SK-N-SH (cell line): ENCODE results near the gene PCIF1. TPM values are rescaled to one million over a fixed set of nuclear protein-coding genes. Genes with fewer than 3 reads are reported as not detected.
"Not testable (repeated sequence)": the region's sequence is repeated elsewhere in the genome, so short reads cannot be mapped to it uniquely, and the experiment has no call there.

Source experiments
- CTCF ChIA-PET: fragments of 300-600, 350-600 bp; formaldehyde crosslinking; extraction: SDS; loops from one replicate; lab custom pipeline; 2021; lab: Yijun Ruan, JAX
- POLR2A ChIA-PET: fragments of 350-600 bp; sonication (Branson Sonifier 250); formaldehyde crosslinking; extraction: SDS; loops from one replicate; lab custom pipeline; 2020; ENCODE audit warnings: antibody characterized with exemption, inconsistent platforms; lab: Yijun Ruan, JAX
- DNase-seq: peaks from one replicate; pipeline ENCODE4 v3.0.0; 2012
- H2AFZ ChIP-seq: fragments of 200-600 bp; sonication (generic); 2 replicates; pipeline ENCODE4 v1.8.1; 2016; ENCODE audit warnings: antibody characterized with exemption, mild to moderate bottlenecking, low read depth
- H3F3A ChIP-seq: fragments of 200-600 bp; sonication (generic); replicated peaks from 2 replicates; pipeline ENCODE3; 2016; ENCODE audit warnings: antibody characterized with exemption, mild to moderate bottlenecking; ENCODE audit not compliant: insufficient read depth
- H3K27ac ChIP-seq, 2 experiments: fragments of 200-500 bp in 1 of 2; fragments of 200-600 bp in 1 of 2; sonication (Bioruptor generic) in 1 of 2; sonication (generic), shearing (Covaris generic) in 1 of 2; 2 replicates each; pipeline versions ENCODE4 v1.5.1 to v1.6.1; 2014 to 2016; ENCODE audit warnings: low read depth in 2 of 2, inconsistent platforms in 1 of 2, low read length in 1 of 2, mild to moderate bottlenecking in 1 of 2, mixed read lengths in 1 of 2
- H3K27me3 ChIP-seq: fragments of 200-600 bp; sonication (generic), shearing (Covaris generic); 2 replicates; pipeline ENCODE4 v1.6.1; 2016; ENCODE audit warnings: mixed run types; ENCODE audit not compliant: insufficient read depth
- H3K36me3 ChIP-seq, 2 experiments: fragments of 200-500 bp in 1 of 2; fragments of 200-600 bp in 1 of 2; sonication (Bioruptor generic) in 1 of 2; sonication (generic) in 1 of 2; replicated peaks in 1 of 2; 2 replicates each; pipeline versions ENCODE3 to v1.5.1; 2014 to 2016; ENCODE audit warnings: low read length in 1 of 2, mild to moderate bottlenecking in 1 of 2; ENCODE audit not compliant: insufficient read depth in 2 of 2, control insufficient read depth in 1 of 2
- H3K4me1 ChIP-seq, 2 experiments: fragments of 200-500 bp in 1 of 2; fragments of 200-600 bp in 1 of 2; sonication (Bioruptor generic) in 1 of 2; sonication (generic), shearing (Covaris generic) in 1 of 2; 2 replicates each; pipeline versions ENCODE4 v1.5.1 to v1.6.1; 2014 to 2016; ENCODE audit warnings: low read depth in 1 of 2, low read length in 1 of 2, mixed run types in 1 of 2; ENCODE audit not compliant: insufficient read depth in 2 of 2, control insufficient read depth in 1 of 2
- H3K4me2 ChIP-seq: fragments of 200-600 bp; sonication (generic), shearing (Covaris generic); 2 replicates; pipeline ENCODE4 v1.6.1; 2017; ENCODE audit warnings: mixed run types
- H3K4me3 ChIP-seq, 2 experiments: fragments of 200-500 bp in 1 of 2; fragments of 200-600 bp in 1 of 2; sonication (Bioruptor generic) in 1 of 2; sonication (generic), shearing (Covaris generic) in 1 of 2; 2 replicates each; pipeline versions ENCODE4 v1.5.1 to v1.8.1; 2014 to 2016; ENCODE audit warnings: low read depth in 2 of 2, inconsistent platforms in 1 of 2, low read length in 1 of 2, mild to moderate bottlenecking in 1 of 2, mixed read lengths in 1 of 2, moderate library complexity in 1 of 2
- H3K79me2 ChIP-seq: fragments of 200-600 bp; sonication (generic); 2 replicates; pipeline ENCODE4 v1.8.1; 2017; ENCODE audit warnings: mild to moderate bottlenecking; ENCODE audit not compliant: insufficient read depth
- H3K9ac ChIP-seq: fragments of 200-600 bp; sonication (generic); 2 replicates; pipeline ENCODE4 v1.6.1; 2017; ENCODE audit warnings: mixed run types
- H3K9me2 ChIP-seq: fragments of 200-600 bp; sonication (generic); 2 replicates; pipeline ENCODE4 v1.6.1; 2017; ENCODE audit warnings: mixed run types
- H3K9me3 ChIP-seq: fragments of 200-600 bp; sonication (generic); 2 replicates; pipeline ENCODE4 v1.6.1; 2017; ENCODE audit warnings: mixed run types, mild to moderate bottlenecking, moderate library complexity
- H4K20me1 ChIP-seq: fragments of 200-600 bp; sonication (generic); 2 replicates; pipeline ENCODE4 v1.6.1; 2017; ENCODE audit warnings: mild to moderate bottlenecking, mixed run types; ENCODE audit not compliant: insufficient read depth
- GATA2 ChIP-seq: sonication (generic); formaldehyde crosslinking; IDR thresholded peaks from 2 replicates; pipeline ENCODE4 v1.5.0; 2020; ENCODE audit warnings: mild to moderate bottlenecking, missing genetic modification reagents
- MEF2A ChIP-seq: IDR thresholded peaks from 2 replicates; pipeline ENCODE4 v1.4.0; 2012; ENCODE audit warnings: low read depth, borderline replicate concordance
- MXI1 ChIP-seq: IDR thresholded peaks from 2 replicates; pipeline ENCODE4 v1.6.1; 2012; ENCODE audit warnings: mild to moderate bottlenecking, low read depth, low read length, improper control_type of control experiment
- NFIC ChIP-seq: IDR thresholded peaks from 2 replicates; pipeline ENCODE4 v1.4.0; 2012; ENCODE audit warnings: borderline replicate concordance
- NRF1 ChIP-seq: IDR thresholded peaks from 2 replicates; pipeline ENCODE4 v1.6.1; 2012; ENCODE audit warnings: low read depth, mild to moderate bottlenecking, low read length
- RAD21 ChIP-seq: IDR thresholded peaks from 2 replicates; pipeline ENCODE4 v1.6.1; 2012; ENCODE audit warnings: mild to moderate bottlenecking, low read length
- RCOR1 ChIP-seq: fragments of 150-350 bp; IDR thresholded peaks from 2 replicates; pipeline ENCODE4 v1.6.1; 2017; ENCODE audit warnings: antibody characterized with exemption, low read length
- RFX5 ChIP-seq: IDR thresholded peaks from 2 replicates; pipeline ENCODE4 v1.6.1; 2012; ENCODE audit warnings: mild to moderate bottlenecking, improper control_type of control experiment, low read length
- SIN3A ChIP-seq: IDR thresholded peaks from 2 replicates; pipeline ENCODE4 v1.6.1; 2012; ENCODE audit warnings: low read depth, mild to moderate bottlenecking, low read length, moderate library complexity, borderline replicate concordance
- SMC3 ChIP-seq: IDR thresholded peaks from 2 replicates; pipeline ENCODE4 v1.6.1; 2012; ENCODE audit warnings: low read depth, low read length, improper control_type of control experiment
- USF1 ChIP-seq: IDR thresholded peaks from 2 replicates; pipeline ENCODE4 v1.4.0; 2012; ENCODE audit warnings: low read depth, borderline replicate concordance
- USF2 ChIP-seq: fragments of 150-350 bp; IDR thresholded peaks from 2 replicates; pipeline ENCODE4 v1.6.1; 2017; ENCODE audit warnings: antibody characterized with exemption, low read length, low read depth, borderline replicate concordance
- WGBS: methylation state at CpG from one replicate; pipeline ENCODE4 v1.1.6; 2017; ENCODE audit warnings: low lambda C conversion rate; 5-methylcytosine and 5-hydroxymethylcytosine counted together
- polyA plus RNA-seq, 3 experiments: library from polyadenylated mRNA; depleted of rRNA; stranded (reverse); fragments of >200 nt; gene quantifications; 2 replicates each; pipeline ENCODE4 v1.2.3, GENCODE V29; 2012
- TF ChIP-seq, protein P1 (sequence below): fragments of 150-350 bp; IDR thresholded peaks from 2 replicates; pipeline ENCODE4 v1.6.1; 2016; ENCODE audit warnings: mild to moderate bottlenecking, low read depth, low read length
- TF ChIP-seq, protein P2 (sequence below): fragments of 200-600 bp; sonication (generic); IDR thresholded peaks from 2 replicates; pipeline ENCODE4 v1.6.1; 2017; ENCODE audit warnings: antibody characterized with exemption, mild to moderate bottlenecking, moderate library complexity

The PCIF1 gene
- polyA plus RNA-seq, 1 of the 3 experiments (the other 2 are of a cell fraction): 23.1 TPM

DNA sequence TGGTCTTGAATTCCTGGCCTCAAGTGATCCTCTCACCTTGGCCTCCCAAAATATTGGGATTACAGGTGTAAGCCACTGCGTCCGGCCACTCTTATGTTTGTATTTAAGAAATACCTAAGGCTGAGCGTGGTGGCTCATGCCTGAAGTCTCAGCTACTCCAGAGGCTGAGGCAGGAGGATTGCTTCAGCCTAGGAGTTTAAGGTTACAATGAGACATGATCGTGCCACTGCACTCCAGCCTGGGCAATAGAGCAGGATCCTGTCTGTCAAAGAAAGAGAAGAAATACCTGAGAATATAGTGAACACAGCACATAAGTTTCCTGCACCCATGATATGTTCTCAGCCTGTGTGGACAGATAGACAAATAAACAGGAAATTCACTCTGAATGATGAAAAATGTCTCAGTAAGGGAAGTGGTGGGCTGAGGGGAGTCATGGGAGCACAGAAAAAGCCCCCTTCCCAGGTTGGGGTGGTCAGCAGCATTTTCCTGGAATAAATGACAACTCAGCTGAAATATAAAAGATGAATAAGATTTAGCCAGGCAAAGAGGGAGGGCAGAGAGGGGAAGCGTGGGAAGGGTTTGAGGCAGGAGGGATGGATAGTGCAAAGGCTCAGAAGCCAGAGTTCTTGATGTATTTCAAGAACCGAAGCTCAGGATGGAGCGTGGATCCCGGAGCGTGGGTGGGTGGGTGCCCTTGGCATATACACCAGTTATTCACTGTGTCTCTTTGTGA is 60.4 kb downstream of the PCIF1 start:
- Histone ChIP-seq H3K4me2 (no peak overlapping the region), H3K9ac (no peak overlapping the region), H3K4me1 (peaks cover 0 to 2% of the 10 kb centered on the region in 2 experiments; a peak in 2 of 4 replicates), H3K27me3 (no peaks in the 10 kb centered on the region), H2AFZ (no peak overlapping the region), H4K20me1 (no peaks in the 10 kb centered on the region), H3F3A (no peaks in the 10 kb centered on the region), H3K79me2 (no peaks in the 10 kb centered on the region), H3K4me3 (no peak overlapping the region), H3K9me2 (no peaks in the 10 kb centered on the region), H3K27ac (no peak overlapping the region), H3K36me3 (no peaks in the 10 kb centered on the region), H3K9me3 (no peaks in the 10 kb centered on the region)
- DNase-seq: no peak
- TF ChIP-seq RCOR1: no peak
- no peak for TF ChIP-seq MXI1
- TF ChIP-seq SMC3: no peak
- TF ChIP-seq SIN3A: no peak
- no peak for TF ChIP-seq NRF1
- TF ChIP-seq MEF2A: no peak
- TF ChIP-seq USF1: no peak
- no peak for TF ChIP-seq NFIC
- no peak for TF ChIP-seq RFX5
- TF ChIP-seq, protein P1, sequence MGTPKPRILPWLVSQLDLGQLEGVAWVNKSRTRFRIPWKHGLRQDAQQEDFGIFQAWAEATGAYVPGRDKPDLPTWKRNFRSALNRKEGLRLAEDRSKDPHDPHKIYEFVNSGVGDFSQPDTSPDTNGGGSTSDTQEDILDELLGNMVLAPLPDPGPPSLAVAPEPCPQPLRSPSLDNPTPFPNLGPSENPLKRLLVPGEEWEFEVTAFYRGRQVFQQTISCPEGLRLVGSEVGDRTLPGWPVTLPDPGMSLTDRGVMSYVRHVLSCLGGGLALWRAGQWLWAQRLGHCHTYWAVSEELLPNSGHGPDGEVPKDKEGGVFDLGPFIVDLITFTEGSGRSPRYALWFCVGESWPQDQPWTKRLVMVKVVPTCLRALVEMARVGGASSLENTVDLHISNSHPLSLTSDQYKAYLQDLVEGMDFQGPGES: no peak
- TF ChIP-seq USF2: no peak
- TF ChIP-seq, protein P2, sequence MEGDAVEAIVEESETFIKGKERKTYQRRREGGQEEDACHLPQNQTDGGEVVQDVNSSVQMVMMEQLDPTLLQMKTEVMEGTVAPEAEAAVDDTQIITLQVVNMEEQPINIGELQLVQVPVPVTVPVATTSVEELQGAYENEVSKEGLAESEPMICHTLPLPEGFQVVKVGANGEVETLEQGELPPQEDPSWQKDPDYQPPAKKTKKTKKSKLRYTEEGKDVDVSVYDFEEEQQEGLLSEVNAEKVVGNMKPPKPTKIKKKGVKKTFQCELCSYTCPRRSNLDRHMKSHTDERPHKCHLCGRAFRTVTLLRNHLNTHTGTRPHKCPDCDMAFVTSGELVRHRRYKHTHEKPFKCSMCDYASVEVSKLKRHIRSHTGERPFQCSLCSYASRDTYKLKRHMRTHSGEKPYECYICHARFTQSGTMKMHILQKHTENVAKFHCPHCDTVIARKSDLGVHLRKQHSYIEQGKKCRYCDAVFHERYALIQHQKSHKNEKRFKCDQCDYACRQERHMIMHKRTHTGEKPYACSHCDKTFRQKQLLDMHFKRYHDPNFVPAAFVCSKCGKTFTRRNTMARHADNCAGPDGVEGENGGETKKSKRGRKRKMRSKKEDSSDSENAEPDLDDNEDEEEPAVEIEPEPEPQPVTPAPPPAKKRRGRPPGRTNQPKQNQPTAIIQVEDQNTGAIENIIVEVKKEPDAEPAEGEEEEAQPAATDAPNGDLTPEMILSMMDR: no peak
- TF ChIP-seq RAD21: no peak
- no peak for TF ChIP-seq GATA2 (CRISPR knock-in tag)
- CTCF ChIA-PET: interaction anchor here (1.3 kb wide), 2 partner anchors 8 to 18 kb away, joined by 3 to 5 read pairs; no protein-coding TSS in a partner anchor
- WGBS: 79% methylated on average over 9 of the region's 9 CpGs
- POLR2A ChIA-PET: no interaction called here

- H3K79me2 ChIP-seq, H3K9me2 ChIP-seq, H3K4me1 ChIP-seq, H3K9ac ChIP-seq, H3K9me3 ChIP-seq, H2AFZ ChIP-seq, H3K4me3 ChIP-seq, H3K27me3 ChIP-seq, POLR2A ChIA-PET, H3K36me3 ChIP-seq, DNase-seq, H4K20me1 ChIP-seq, H3K27ac ChIP-seq, H3F3A ChIP-seq, H3K4me2 ChIP-seq: not testable (repeated sequence)
- CTCF ChIA-PET: interaction anchor here (0.7 to 1.3 kb wide), 3 partner anchors 9 to 407 kb away, joined by 3 to 5 read pairs (median 3); no protein-coding TSS in a partner anchor
- 79% methylated on average over 6 of the region's 6 CpGs for WGBS
These were observed 61.1 kb downstream of the PCIF1 start for GRCh38 chr20:45995495-45996097.
